H7 (cell line): ENCODE data around the gene SAPCD1. TPM values are rescaled to one million over a fixed set of nuclear protein-coding genes. Genes with fewer than 3 reads are reported as not detected.
"Not testable (repeated sequence)": the region's sequence is repeated elsewhere in the genome, so short reads cannot be mapped to it uniquely, and the experiment has no call there.

ENCODE experiments used
- DNase-seq: peaks from one replicate; pipeline ENCODE4 v3.0.0; 2012
- H3K27me3 ChIP-seq: 2 replicates; pipeline ENCODE4 v1.6.0; 2011; ENCODE audit warnings: mild to moderate bottlenecking, low read length; ENCODE audit not compliant: control insufficient read depth, insufficient read depth
- H3K36me3 ChIP-seq: replicated peaks from 2 replicates; pipeline ENCODE4 v1.5.1; 2011; ENCODE audit warnings: low read length; ENCODE audit not compliant: control insufficient read depth, insufficient read depth
- H3K4me3 ChIP-seq: 2 replicates; pipeline ENCODE4 v1.5.1; 2011; ENCODE audit warnings: low read depth, mild to moderate bottlenecking, control low read depth, low read length, moderate library complexity; ENCODE audit not compliant: insufficient read depth
- total RNA-seq: library from RNA; depleted of rRNA; stranded (reverse); fragments of >200 nt; shearing (Covaris generic); gene quantifications from 2 replicates; pipeline ENCODE4 v1.2.3, GENCODE V29; 2014; rRNA removed

Gene SAPCD1
- total RNA-seq, 1 experiment from 2014 or later, result 1.8 TPM

DNA sequence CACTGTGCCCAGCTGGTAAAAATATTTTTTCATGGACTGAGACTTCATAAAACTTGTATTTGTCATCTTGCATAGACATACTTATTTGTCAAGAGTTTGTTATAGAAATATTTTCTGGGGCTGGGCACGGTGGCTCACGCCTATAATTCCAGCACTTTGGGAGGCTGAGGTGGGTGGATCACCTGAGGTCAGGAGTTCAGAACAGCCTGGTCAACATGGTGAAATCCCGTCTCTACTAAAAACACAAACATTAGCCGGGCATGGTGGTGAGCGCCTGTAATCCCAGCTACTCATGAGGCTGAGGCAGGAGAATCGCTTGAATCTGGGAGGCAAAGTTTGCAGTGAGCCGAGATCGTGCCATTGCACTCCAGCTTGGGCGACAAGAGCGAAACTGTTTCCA lies 46.1 kb downstream of the SAPCD1 start:
- not testable (repeated sequence) for H3K4me3 ChIP-seq, H3K36me3 ChIP-seq, H3K27me3 ChIP-seq, DNase-seq

DNA sequence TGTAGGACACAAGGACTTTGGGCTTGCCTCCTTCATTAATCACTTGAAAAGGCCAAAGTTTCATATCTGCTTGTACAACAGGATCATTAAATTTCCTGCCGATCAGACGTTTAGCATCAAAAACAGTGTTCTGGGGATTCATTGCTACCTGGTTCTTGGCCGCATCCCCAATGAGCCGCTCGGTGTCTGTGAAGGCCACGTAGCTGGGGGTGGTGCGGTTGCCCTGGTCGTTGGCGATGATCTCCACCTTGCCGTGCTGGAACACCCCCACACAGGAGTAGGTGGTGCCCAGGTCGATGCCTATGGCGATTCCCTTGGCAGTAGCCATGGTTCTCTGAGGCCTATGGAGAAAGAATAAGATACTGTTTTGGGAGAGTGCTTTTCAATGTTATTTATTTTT lies 49.2 kb downstream of the SAPCD1 start:
- Histone ChIP-seq H3K36me3 (no peaks in the 10 kb centered on the region), H3K27me3 (no peaks in the 10 kb centered on the region), H3K4me3 (no peak overlapping the region)
- DNase-seq, result no peak

- no peak overlapping the region for H3K4me3 ChIP-seq
- H3K27me3 ChIP-seq, result no peaks in the 10 kb centered on the region
Measured at GRCh38 chr6:31813465-31813849, 51.0 kb downstream of the SAPCD1 start.

More at GRCh38 chr6:31813465-31813849, 51.0 kb downstream of the SAPCD1 start:
- DNase-seq, result no peak
- no peaks in the 10 kb centered on the region for H3K36me3 ChIP-seq

Other genes starting within 250 kb of the SAPCD1 start
- gene MCCD1, start 233.7 kb upstream of the SAPCD1 start, total RNA-seq, result not detected in 2 replicates
- 787 and 872 TPM in 2 replicates for gene DDX39B, start 220.7 kb upstream of the SAPCD1 start, total RNA-seq
- 3.5 and 7.0 TPM in 2 replicates for gene ATP6V1G2, start 216.0 kb upstream of the SAPCD1 start, total RNA-seq
- 33.2 and 34.2 TPM in 2 replicates for gene NFKBIL1, start 215.0 kb upstream of the SAPCD1 start, total RNA-seq
- gene LTA, start 190.4 kb upstream of the SAPCD1 start, total RNA-seq, result 0.44 TPM in 1 of 2 replicates, not detected in the other
- not detected in 2 replicates for gene TNF, start 187.1 kb upstream of the SAPCD1 start, total RNA-seq
- gene LTB, start 180.2 kb upstream of the SAPCD1 start, total RNA-seq, result 0.35 TPM in 1 of 2 replicates, not detected in the other
- gene LST1, start 176.4 kb upstream of the SAPCD1 start, total RNA-seq, result not detected in 2 replicates
- not detected in 2 replicates for gene NCR3, start 169.7 kb upstream of the SAPCD1 start, total RNA-seq
- 0.48 and 1.4 TPM in 2 replicates for gene AIF1, start 147.4 kb upstream of the SAPCD1 start, total RNA-seq
- gene PRRC2A, start 141.9 kb upstream of the SAPCD1 start, total RNA-seq, result 163 and 176 TPM in 2 replicates
- gene BAG6, start 110.0 kb upstream of the SAPCD1 start, total RNA-seq, result 320 and 331 TPM in 2 replicates
- gene APOM, start 106.8 kb upstream of the SAPCD1 start, total RNA-seq, result 3.3 and 4.2 TPM in 2 replicates
- 17.3 and 17.6 TPM in 2 replicates for gene C6orf47, start 101.9 kb upstream of the SAPCD1 start, total RNA-seq
- 28.6 and 33.3 TPM in 2 replicates for gene GPANK1, start 97.7 kb upstream of the SAPCD1 start, total RNA-seq
- 197 and 224 TPM in 2 replicates for gene CSNK2B, start 96.6 kb upstream of the SAPCD1 start, total RNA-seq
- gene LY6G5B, start 92.7 kb upstream of the SAPCD1 start, total RNA-seq, result 2.9 and 4.2 TPM in 2 replicates
- 0.70 and 2.0 TPM in 2 replicates for gene LY6G5C, start 81.6 kb upstream of the SAPCD1 start, total RNA-seq
- 35.7 and 39.7 TPM in 2 replicates for gene ABHD16A, start 59.3 kb upstream of the SAPCD1 start, total RNA-seq
- gene LY6G6F, start 55.8 kb upstream of the SAPCD1 start, total RNA-seq, result not detected in 2 replicates
- gene LY6G6D, start 47.3 kb upstream of the SAPCD1 start, total RNA-seq, result 2.8 TPM in 1 of 2 replicates, not detected in the other
- not detected in 2 replicates for gene LY6G6C, start 40.9 kb upstream of the SAPCD1 start, total RNA-seq
- gene MPIG6B, start 39.3 kb upstream of the SAPCD1 start, total RNA-seq, result not detected in 2 replicates
- 83.6 and 99.2 TPM in 2 replicates for gene DDAH2, start 33.4 kb upstream of the SAPCD1 start, total RNA-seq
- gene CLIC1, start 26.1 kb upstream of the SAPCD1 start, total RNA-seq, result 456 and 621 TPM in 2 replicates
- 19.5 and 28.4 TPM in 2 replicates for gene MSH5, start 22.7 kb upstream of the SAPCD1 start, total RNA-seq
- 0.44 and 2.1 TPM in 2 replicates for gene VWA7, start 14.7 kb downstream of the SAPCD1 start, total RNA-seq
- 114 and 115 TPM in 2 replicates for gene VARS1, start 33.1 kb downstream of the SAPCD1 start, total RNA-seq
- gene LSM2, start 44.3 kb downstream of the SAPCD1 start, total RNA-seq, result 108 and 150 TPM in 2 replicates
- gene HSPA1L, start 52.6 kb downstream of the SAPCD1 start, total RNA-seq, result 0.15 and 0.55 TPM in 2 replicates
- gene HSPA1A, start 52.9 kb downstream of the SAPCD1 start, total RNA-seq, result 45.7 and 58.5 TPM in 2 replicates
- 63.3 and 70.4 TPM in 2 replicates for gene HSPA1B, start 65.1 kb downstream of the SAPCD1 start, total RNA-seq
- gene NEU1, start 100.2 kb downstream of the SAPCD1 start, total RNA-seq, result 56.2 and 58.6 TPM in 2 replicates
- 0.42 and 0.48 TPM in 2 replicates for gene SLC44A4, start 116.3 kb downstream of the SAPCD1 start, total RNA-seq
- gene EHMT2, start 135.0 kb downstream of the SAPCD1 start, total RNA-seq, result 134 and 136 TPM in 2 replicates
- 7.9 and 8.7 TPM in 2 replicates for gene ZBTB12, start 139.4 kb downstream of the SAPCD1 start, total RNA-seq
- 0.63 and 1.7 TPM in 2 replicates for gene C2, start 165.1 kb downstream of the SAPCD1 start, total RNA-seq
- gene CFB, start 183.4 kb downstream of the SAPCD1 start, total RNA-seq, result not detected in 2 replicates
- gene NELFE, start 196.3 kb downstream of the SAPCD1 start, total RNA-seq, result 109 and 115 TPM in 2 replicates
- 47.2 and 57.6 TPM in 2 replicates for gene SKIC2, start 196.5 kb downstream of the SAPCD1 start, total RNA-seq
- gene DXO, start 209.5 kb downstream of the SAPCD1 start, total RNA-seq, result 18.8 and 19.9 TPM in 2 replicates
- gene C4A, start 219.4 kb downstream of the SAPCD1 start, total RNA-seq, result 0.35 and 1.5 TPM in 2 replicates